ENCODE measurements around the gene PIWIL1. TPM values are rescaled to one million over a fixed set of nuclear protein-coding genes. Genes with fewer than 3 reads are reported as not detected.

The PIWIL1 gene
- total RNA-seq, 4 donors from 2014 or later: 0.55 TPM; not detected in 3

DNA sequence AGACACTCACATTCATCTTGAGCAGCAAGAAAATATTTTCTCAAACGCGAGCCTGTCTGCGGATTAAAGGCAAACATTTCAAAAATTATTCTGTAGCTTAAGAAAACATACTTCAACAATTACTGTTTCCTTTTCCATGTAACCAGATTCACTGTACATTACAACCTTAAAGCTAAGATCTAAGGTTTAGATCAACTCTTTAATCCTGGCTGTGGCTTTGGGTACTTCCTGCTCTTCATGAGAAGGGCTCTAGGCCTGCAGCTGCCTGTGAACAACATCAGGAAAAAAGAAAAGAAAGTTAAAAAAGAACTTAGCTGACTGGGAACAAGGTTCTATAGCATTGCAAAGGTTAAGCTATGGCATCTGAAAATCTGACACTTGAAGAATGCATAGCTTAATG lies 21.4 kb upstream of the PIWIL1 start:
- H3K4me3 ChIP-seq: no peak overlapping the region
- in situ Hi-C loops (cut with MboI; ENCODE audit: low pct_ligation_motif_present in 1 of 4, low pct_unique_long_range_greater_than_20kb in 1 of 4, low sequenced_read_pairs in 3 of 4): no loop called here
- WGBS, 2 donors (ENCODE audit: low coverage in 1 of 2): 79 to 86% methylated on average over 3 of the region's 3 CpGs
- H3K9me3 ChIP-seq: no peaks in the 10 kb centered on the region
- intact Hi-C loops (cut with DNase I; ENCODE audit: low total_unique reads): no loop called here
- H3K27ac ChIP-seq: no peak overlapping the region
- H3K27me3 ChIP-seq: no peaks in the 10 kb centered on the region
- no peak for DNase-seq
- no peaks in the 10 kb centered on the region for H3K4me1 ChIP-seq
- no peaks in the 10 kb centered on the region for H3K36me3 ChIP-seq
- TF ChIP-seq POLR2A (IDR thresholded peaks at IDR 0.05) (no peak), POLR2AphosphoS5 (IDR thresholded peaks at IDR 0.05) (no peak), EP300 (IDR thresholded peaks at IDR 0.05; ENCODE audit: low read depth) (no peak)
- TF ChIP-seq, protein P1, sequence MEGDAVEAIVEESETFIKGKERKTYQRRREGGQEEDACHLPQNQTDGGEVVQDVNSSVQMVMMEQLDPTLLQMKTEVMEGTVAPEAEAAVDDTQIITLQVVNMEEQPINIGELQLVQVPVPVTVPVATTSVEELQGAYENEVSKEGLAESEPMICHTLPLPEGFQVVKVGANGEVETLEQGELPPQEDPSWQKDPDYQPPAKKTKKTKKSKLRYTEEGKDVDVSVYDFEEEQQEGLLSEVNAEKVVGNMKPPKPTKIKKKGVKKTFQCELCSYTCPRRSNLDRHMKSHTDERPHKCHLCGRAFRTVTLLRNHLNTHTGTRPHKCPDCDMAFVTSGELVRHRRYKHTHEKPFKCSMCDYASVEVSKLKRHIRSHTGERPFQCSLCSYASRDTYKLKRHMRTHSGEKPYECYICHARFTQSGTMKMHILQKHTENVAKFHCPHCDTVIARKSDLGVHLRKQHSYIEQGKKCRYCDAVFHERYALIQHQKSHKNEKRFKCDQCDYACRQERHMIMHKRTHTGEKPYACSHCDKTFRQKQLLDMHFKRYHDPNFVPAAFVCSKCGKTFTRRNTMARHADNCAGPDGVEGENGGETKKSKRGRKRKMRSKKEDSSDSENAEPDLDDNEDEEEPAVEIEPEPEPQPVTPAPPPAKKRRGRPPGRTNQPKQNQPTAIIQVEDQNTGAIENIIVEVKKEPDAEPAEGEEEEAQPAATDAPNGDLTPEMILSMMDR (IDR thresholded peaks at IDR 0.05): no peak

DNA sequence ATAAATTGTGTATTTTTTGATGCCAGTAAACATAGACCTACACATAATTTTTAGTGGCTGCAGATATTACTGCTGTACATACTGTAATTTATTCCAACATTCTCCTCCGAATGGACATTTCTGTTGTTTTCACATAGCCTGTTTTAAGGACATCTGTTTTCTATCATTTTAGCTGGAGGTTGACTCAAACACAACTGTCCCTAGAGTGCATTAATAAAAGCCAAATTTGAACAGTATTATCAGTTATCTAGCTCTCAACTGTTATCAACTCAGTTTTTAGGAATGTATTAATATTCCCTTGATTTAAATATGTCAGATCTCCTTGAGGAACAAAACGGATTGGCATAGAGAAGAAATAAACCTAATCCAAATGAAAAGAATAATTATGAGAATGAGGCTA lies 17.2 kb upstream of the PIWIL1 start:
- in situ Hi-C loops (cut with MboI; ENCODE audit: low pct_ligation_motif_present in 1 of 4, low pct_unique_long_range_greater_than_20kb in 1 of 4, low sequenced_read_pairs in 3 of 4): no loop called here
- Histone ChIP-seq H3K4me1 (no peaks in the 10 kb centered on the region), H3K9me3 (no peaks in the 10 kb centered on the region), H3K27ac (no peak overlapping the region), H3K36me3 (no peaks in the 10 kb centered on the region), H3K27me3 (no peaks in the 10 kb centered on the region), H3K4me3 (no peak overlapping the region)
- intact Hi-C loops (cut with DNase I; ENCODE audit: low total_unique reads): loop anchor here (5.0 kb wide), 1 partner anchor 263 kb away; no protein-coding TSS in a partner anchor
- TF ChIP-seq POLR2A (IDR thresholded peaks at IDR 0.05) (no peak), EP300 (IDR thresholded peaks at IDR 0.05; ENCODE audit: low read depth) (no peak), POLR2AphosphoS5 (IDR thresholded peaks at IDR 0.05) (no peak)
- TF ChIP-seq, protein P1 (IDR thresholded peaks at IDR 0.05): no peak
- DNase-seq: no peak
- 67 to 73% methylated on average over 2 of the region's 2 CpGs for WGBS, 2 donors (ENCODE audit: low coverage in 1 of 2)

DNA sequence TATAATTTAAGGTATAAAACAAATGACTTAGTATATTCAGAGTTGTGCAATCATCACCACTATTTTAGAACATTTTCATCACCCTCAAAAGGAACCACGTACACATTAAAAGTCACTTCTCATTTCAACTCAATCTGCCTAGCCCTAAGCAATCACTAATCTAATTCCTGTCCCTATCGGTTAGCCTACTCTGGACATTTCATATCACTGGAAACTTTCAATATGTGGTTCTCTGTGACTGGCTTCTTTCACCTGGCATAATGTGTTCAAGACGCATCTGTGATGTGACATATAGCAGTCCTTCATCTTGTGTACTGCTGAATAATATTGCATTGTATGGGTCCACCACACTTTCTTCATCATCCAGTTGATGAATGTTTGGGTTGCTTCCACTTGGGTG lies 15.4 kb upstream of the PIWIL1 start:
- Histone ChIP-seq H3K9me3 (no peaks in the 10 kb centered on the region), H3K36me3 (no peaks in the 10 kb centered on the region), H3K4me3 (no peak overlapping the region), H3K27ac (no peak overlapping the region), H3K4me1 (no peaks in the 10 kb centered on the region), H3K27me3 (no peaks in the 10 kb centered on the region)
- no peak for DNase-seq
- TF ChIP-seq POLR2AphosphoS5 (IDR thresholded peaks at IDR 0.05) (no peak), POLR2A (IDR thresholded peaks at IDR 0.05) (no peak), EP300 (IDR thresholded peaks at IDR 0.05; ENCODE audit: low read depth) (no peak)
- TF ChIP-seq, protein P1 (IDR thresholded peaks at IDR 0.05): no peak
- WGBS, 2 donors (ENCODE audit: low coverage in 1 of 2): 67 to 76% methylated on average over 3 of the region's 3 CpGs
- in situ Hi-C loops (cut with MboI; ENCODE audit: low pct_ligation_motif_present in 1 of 4, low pct_unique_long_range_greater_than_20kb in 1 of 4, low sequenced_read_pairs in 3 of 4): no loop called here
- intact Hi-C loops (cut with DNase I; ENCODE audit: low total_unique reads): loop anchor here (5.0 kb wide), 1 partner anchor 265 kb away; no protein-coding TSS in a partner anchor

DNA sequence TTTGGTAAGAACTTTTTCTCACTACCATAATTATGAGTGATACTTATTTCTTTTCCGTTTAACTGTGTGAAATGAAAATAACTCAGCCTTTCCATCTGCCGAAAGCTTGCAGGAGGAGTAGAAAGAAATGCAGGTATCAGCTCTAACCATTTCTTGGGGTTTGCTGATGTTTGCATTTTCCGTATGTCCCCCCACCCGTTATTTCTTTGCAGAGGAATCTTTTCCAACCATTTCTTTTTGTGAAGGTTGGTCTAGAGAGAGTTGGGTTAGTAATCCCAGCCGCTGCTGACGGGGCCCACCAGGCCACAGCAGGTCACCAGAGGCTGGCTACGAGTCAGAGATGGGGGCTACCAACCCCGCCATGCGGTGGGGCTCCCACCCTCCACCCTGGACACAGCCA lies 7.0 kb upstream of the PIWIL1 start:
- in situ Hi-C loops (cut with MboI; ENCODE audit: low pct_ligation_motif_present in 1 of 4, low pct_unique_long_range_greater_than_20kb in 1 of 4, low sequenced_read_pairs in 3 of 4) (loop anchor here in 2 of 4 donors (5.0 to 10.0 kb wide), 2 partner anchors 276 to 283 kb away; no protein-coding TSS in a partner anchor), intact Hi-C loops (cut with DNase I; ENCODE audit: low total_unique reads) (no loop called here)
- Histone ChIP-seq H3K27me3 (peaks cover 10% of the 10 kb centered on the region), H3K4me1 (no peaks in the 10 kb centered on the region), H3K4me3 (no peak overlapping the region), H3K27ac (no peak overlapping the region), H3K36me3 (no peaks in the 10 kb centered on the region), H3K9me3 (no peaks in the 10 kb centered on the region)
- no peak for TF ChIP-seq POLR2AphosphoS5 (IDR thresholded peaks at IDR 0.05)
- TF ChIP-seq, protein P1 (IDR thresholded peaks at IDR 0.05): no peak
- TF ChIP-seq EP300 (IDR thresholded peaks at IDR 0.05; ENCODE audit: low read depth): no peak
- TF ChIP-seq POLR2A (IDR thresholded peaks at IDR 0.05): no peak
- WGBS, 2 donors (ENCODE audit: low coverage in 1 of 2): 79 to 89% methylated on average over 4 to 9 of the region's 9 CpGs
- DNase-seq: no peak

Measured in transverse colon (tissue), 4 donors.